ENCODE data around the gene ORM2.
"Not testable (repeated sequence)": the region's sequence is repeated elsewhere in the genome, so short reads cannot be mapped to it uniquely, and the experiment has no call there.

The ORM2 gene

DNA sequence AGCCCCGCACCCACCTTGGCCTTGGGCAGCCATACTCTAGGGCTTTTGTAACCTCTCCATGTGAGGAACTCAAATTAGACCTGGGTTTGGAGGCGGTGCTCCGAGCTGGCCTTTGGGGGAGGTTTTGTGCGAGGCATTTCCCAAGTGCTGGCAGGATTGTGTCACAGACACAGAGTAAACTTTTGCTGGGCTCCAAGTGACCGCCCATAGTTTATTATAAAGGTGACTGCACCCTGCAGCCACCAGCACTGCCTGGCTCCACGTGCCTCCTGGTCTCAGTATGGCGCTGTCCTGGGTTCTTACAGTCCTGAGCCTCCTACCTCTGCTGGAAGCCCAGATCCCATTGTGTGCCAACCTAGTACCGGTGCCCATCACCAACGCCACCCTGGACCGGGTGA is at the start of gene ORM2:
ORM2 (plus strand) TSS at position 245 of the 398 bp plus-strand sequence; CDS start at position 281, 36 bp downstream.
- not testable (repeated sequence) for H3K4me3 ChIP-seq (ENCODE audit: low read length); DNase-seq (ENCODE audit: low read depth)

DNA sequence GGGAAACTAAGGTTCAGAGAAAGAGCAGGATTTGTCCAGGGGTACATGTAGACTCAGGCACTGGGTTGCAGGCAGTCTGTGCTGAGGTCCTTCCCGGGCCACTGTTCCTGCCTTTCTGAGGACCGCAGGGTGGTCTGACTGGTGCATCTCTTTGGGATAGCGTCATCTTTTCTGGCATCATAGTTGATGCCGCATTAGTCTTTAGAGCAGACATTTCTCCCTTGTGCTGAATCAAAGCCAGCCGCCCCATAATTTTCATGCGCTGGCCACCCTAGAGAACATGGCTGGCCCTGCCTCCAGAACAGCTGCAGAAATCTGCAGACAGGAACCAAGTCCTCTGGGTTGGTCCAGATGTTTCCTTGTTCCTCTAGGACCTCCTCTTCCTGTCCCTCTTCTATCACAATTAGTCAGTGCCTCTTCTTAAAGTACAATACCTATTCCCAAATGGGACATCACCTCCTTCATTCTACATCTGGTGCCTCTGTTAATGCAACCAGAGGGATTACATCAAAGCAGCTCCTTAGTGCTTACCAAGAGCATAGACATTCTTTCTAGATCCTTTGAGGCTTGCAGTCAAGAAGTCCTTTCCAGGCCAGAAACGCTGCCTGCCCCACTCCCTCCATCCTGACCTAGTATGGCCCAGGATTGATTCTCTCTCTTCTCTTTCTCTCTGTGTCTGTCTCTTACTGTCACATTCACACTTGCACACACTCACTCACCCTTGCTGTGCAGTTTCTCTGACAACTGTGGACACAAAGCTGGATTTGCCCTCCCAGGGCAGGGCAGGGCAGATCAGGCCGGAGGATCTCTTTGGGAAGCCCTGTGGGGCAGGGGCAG is 48.8 kb upstream of the ORM2 start:
- TF ChIP-seq, protein P1, sequence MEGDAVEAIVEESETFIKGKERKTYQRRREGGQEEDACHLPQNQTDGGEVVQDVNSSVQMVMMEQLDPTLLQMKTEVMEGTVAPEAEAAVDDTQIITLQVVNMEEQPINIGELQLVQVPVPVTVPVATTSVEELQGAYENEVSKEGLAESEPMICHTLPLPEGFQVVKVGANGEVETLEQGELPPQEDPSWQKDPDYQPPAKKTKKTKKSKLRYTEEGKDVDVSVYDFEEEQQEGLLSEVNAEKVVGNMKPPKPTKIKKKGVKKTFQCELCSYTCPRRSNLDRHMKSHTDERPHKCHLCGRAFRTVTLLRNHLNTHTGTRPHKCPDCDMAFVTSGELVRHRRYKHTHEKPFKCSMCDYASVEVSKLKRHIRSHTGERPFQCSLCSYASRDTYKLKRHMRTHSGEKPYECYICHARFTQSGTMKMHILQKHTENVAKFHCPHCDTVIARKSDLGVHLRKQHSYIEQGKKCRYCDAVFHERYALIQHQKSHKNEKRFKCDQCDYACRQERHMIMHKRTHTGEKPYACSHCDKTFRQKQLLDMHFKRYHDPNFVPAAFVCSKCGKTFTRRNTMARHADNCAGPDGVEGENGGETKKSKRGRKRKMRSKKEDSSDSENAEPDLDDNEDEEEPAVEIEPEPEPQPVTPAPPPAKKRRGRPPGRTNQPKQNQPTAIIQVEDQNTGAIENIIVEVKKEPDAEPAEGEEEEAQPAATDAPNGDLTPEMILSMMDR (conservative IDR thresholded peaks at IDR 0.05; ENCODE audit: low read length), result no peak
- DNase-seq (ENCODE audit: low read depth), result peak; percentile 58
- no peak overlapping the region for H3K4me3 ChIP-seq (ENCODE audit: low read length)

DNA sequence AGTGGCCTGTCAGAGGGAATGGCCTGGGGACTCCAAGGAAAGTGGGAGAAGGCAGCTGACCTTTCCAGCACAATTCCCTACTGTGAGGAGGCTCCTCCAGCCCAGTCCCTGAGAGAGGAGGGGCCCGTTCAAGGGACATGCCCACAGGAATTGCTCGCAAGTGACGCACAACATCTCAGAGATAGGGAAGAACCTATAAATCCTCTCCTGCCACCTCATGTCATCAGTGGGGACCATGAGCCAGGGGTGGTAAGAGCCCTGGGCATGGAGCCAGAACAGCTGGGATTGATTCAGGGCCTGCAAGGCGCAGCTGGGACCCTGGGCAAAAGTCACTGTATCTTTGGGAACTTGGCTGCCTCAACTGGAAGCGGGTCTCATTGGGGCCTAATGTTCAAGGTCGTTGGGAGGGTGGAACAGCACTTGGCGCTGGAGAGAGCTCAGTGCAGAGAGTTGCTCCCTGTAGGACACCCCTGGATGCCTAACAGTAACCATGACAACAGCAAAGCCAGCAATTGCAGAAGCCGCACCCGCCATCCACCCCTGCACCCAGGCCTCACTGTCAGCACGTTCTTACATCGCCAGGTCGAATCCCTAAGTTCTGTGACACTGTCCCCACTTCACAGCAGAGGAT is 48.1 kb upstream of the ORM2 start:
- peak; percentile 84 for DNase-seq (ENCODE audit: low read depth)
- TF ChIP-seq, protein P1 (conservative IDR thresholded peaks at IDR 0.05; ENCODE audit: low read length), result no peak

DNA sequence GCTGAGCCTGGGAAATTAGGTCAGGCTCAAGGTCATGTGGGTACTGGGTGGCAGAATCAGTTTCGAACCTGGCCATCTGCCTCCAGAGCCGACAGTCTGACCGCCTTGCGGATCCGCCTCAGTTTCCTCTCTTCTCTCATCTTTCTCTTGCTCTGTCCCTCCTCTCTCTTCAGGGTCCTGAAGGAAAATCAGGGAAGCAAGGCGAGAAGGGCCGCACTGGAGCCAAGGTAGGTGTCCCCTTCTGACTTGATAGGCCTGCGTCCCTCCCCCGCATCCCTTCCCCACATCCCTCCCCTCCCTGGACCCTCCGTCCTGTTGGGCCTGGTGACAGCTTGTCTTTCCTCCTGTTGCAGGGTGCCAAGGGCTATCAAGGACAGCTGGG is 47.6 kb upstream of the ORM2 start:
- TF ChIP-seq, protein P1 (conservative IDR thresholded peaks at IDR 0.05; ENCODE audit: low read length), result no peak
- no peak overlapping the region for H3K4me3 ChIP-seq (ENCODE audit: low read length)
- DNase-seq (ENCODE audit: low read depth), result no peak

More for the DNA sequence above, 48.1 kb upstream of the ORM2 start:
- H3K4me3 ChIP-seq (ENCODE audit: low read length), result no peak overlapping the region

DNA sequence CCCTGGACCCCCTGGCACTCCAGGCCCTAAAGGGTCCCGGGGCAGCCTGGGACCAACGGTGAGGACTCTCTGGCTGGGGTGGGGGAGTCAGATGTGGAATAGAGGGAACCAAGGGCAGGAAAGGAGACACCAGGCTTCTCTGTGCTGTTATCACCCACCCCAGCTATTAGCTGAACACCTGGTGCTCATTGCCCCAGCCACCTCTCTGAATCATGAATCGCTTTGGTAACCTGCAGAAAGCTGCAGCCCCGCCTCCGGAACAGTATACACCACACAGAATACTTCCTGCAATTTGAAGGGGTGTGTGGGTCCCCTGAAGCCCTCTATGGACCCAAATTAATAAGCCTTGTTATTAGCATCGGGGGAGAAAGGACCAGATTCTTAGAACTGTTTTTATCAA is 47.2 kb upstream of the ORM2 start:
- TF ChIP-seq, protein P1 (conservative IDR thresholded peaks at IDR 0.05; ENCODE audit: low read length), result no peak
- DNase-seq (ENCODE audit: low read depth), result no peak
- H3K4me3 ChIP-seq (ENCODE audit: low read length), result no peak overlapping the region

DNA sequence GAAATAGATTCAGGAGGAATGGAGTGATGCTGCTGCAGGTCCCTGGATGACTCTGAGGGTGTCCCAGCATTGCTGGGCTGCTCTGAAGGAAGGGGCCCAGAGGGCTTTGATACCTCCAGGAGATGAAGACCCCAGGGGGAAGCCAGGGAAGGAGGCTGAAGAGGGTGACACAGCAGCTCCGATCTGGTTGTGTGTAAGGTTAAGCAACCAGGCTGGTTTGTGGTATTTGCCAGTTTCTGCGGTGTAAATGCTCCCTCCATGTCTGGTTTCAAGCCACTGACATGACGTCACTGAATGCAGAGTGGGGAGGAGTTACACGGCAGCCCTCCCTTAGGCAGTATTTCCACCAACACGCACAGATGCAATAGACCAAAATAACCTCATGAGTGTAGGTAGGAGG is 46.7 kb upstream of the ORM2 start:
- DNase-seq (ENCODE audit: low read depth), result peak; percentile 95
- no peak overlapping the region for H3K4me3 ChIP-seq (ENCODE audit: low read length)
- TF ChIP-seq, protein P1 (conservative IDR thresholded peaks at IDR 0.05; ENCODE audit: low read length), result no peak

DNA sequence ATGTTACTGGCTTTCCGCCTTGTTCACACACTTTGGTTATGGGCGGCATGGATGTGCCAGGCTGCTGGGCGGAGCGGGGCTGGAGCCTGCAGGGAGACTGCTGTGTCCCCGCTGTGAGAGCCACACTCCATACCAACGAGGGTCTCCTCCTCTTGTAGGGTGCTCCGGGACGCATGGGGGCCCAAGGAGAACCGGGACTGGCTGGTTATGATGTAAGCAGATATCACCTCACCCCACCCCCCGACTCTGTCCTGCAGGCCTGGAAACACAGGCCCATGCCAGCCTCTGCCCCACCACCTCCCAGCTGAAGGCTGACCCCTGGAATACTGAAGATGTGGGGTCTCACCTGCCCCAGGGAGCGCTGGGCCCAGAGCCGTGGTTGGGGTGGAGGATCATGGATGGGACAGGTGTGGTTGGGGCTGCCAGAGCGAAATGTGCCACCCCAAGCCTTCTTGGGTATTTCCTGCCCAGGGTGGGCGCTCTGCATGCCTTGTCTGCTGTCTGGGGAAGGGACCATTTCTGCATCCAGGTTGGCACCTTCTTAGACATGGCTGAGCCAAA is 46.0 kb upstream of the ORM2 start:
- TF ChIP-seq, protein P1 (conservative IDR thresholded peaks at IDR 0.05; ENCODE audit: low read length), result no peak
- DNase-seq (ENCODE audit: low read depth), result no peak
- H3K4me3 ChIP-seq (ENCODE audit: low read length), result no peak overlapping the region

Measured in AG10803 (cell line).